Esophagus muscularis mucosa (tissue), 4 donors: Measurements from ENCODE around the gene CX3CL1. TPM values are rescaled to one million over a fixed set of nuclear protein-coding genes. Genes with fewer than 3 reads are reported as not detected.

Source experiments
- DNase-seq: peaks from one replicate; pipeline ENCODE4 v3.0.0-alpha.2; 2017; ENCODE audit errors: extremely low spot score
- H3K27ac ChIP-seq, 4 donors: fragments of 200-600 bp; sonication (generic); replicated peaks in 1 of 4; 1 replicate in 3 of 4; 2 replicates in 1 of 4; pipeline ENCODE4 v1.5.1; 2016 to 2019; ENCODE audit warnings: mild to moderate bottlenecking in 1 of 4
- H3K27me3 ChIP-seq, 4 donors: fragments of 200-600 bp; sonication (generic); one replicate each; pipeline versions ENCODE4 v1.5.1 to v1.6.0; 2016 to 2019
- H3K36me3 ChIP-seq, 4 donors: fragments of 200-600 bp; sonication (generic); one replicate each; pipeline ENCODE4 v1.5.1; 2016 to 2019
- H3K4me1 ChIP-seq, 4 donors: fragments of 200-600 bp; sonication (generic); one replicate each; pipeline ENCODE4 v1.5.1; 2016 to 2019
- H3K4me3 ChIP-seq, 4 donors: fragments of 200-600 bp; sonication (generic); 1 replicate in 2 of 4; 2 replicates in 2 of 4; pipeline ENCODE4 v1.5.1; 2016 to 2019; ENCODE audit warnings: mild to moderate bottlenecking in 4 of 4, moderate library complexity in 1 of 4
- H3K9me3 ChIP-seq, 4 donors: fragments of 200-600 bp; sonication (generic); 1 replicate in 3 of 4; 2 replicates in 1 of 4; pipeline ENCODE4 v1.5.1; 2016 to 2019
- CTCF ChIP-seq, 3 experiments: fragments of 200-600 bp in 2 of 3; fragments of 450-650 bp in 1 of 3; sonication (generic) in 2 of 3; IDR thresholded peaks; one replicate each; pipeline ENCODE4 v1.5.1; 2017 to 2019; ENCODE audit warnings: antibody characterized with exemption in 3 of 3, mild to moderate bottlenecking in 2 of 3, moderate library complexity in 1 of 3
- EP300 ChIP-seq: sonication (generic); formaldehyde crosslinking; IDR thresholded peaks from one replicate; pipeline ENCODE4 v1.6.1; 2017; ENCODE audit warnings: antibody characterized with exemption
- POLR2A ChIP-seq: fragments of 450-650 bp; IDR thresholded peaks from one replicate; pipeline ENCODE4 v1.6.1; 2017; ENCODE audit warnings: antibody characterized with exemption, moderate library complexity, mild to moderate bottlenecking, low read depth
- POLR2AphosphoS5 ChIP-seq, 2 donors: sonication (generic); formaldehyde crosslinking; IDR thresholded peaks; one replicate each; pipeline ENCODE4 v1.6.1; 2017; ENCODE audit warnings: antibody characterized with exemption in 2 of 2
- WGBS: methylation state at CpG from one replicate; pipeline ENCODE4 v1.1.5; 2018; 5-methylcytosine and 5-hydroxymethylcytosine counted together
- intact Hi-C: fragments of 100-400 bp; cut with DNase I; formaldehyde crosslinking; loops from one replicate; pipeline ENCODE4 v1.15.1; 2023
- total RNA-seq, 4 donors: library from RNA; depleted of rRNA; stranded (reverse); fragments of >200 nt; gene quantifications; one replicate each; pipeline versions ENCODE4 v1.1.0 to v1.2.1, GENCODE V29; 2016

The CX3CL1 gene
- total RNA-seq, 4 donors from 2014 or later: 26.8 to 40.4 (median 29.9) TPM

- Histone ChIP-seq H3K27me3 (no peaks in the 10 kb centered on the region), H3K4me1 (peaks cover 10 to 21% (median 16%) of the 10 kb centered on the region in 4 donors), H3K9me3 (no peaks in the 10 kb centered on the region), H3K36me3 (no peaks in the 10 kb centered on the region), H3K27ac (no peak overlapping the region), H3K4me3 (no peak overlapping the region)
- DNase-seq: no peak
- WGBS: 89% methylated on average over 5 of the region's 5 CpGs
- TF ChIP-seq CTCF (IDR thresholded peaks at IDR 0.05): no peak
- no peak for TF ChIP-seq EP300
- no peak for TF ChIP-seq POLR2A
- TF ChIP-seq POLR2AphosphoS5 (IDR thresholded peaks at IDR 0.05): no peak
- intact Hi-C loops: no loop called here
These were observed 35.4 kb downstream of the CX3CL1 start for GRCh38 chr16:57407521-57408353.

- Histone ChIP-seq H3K4me3 (no peak overlapping the region), H3K9me3 (no peaks in the 10 kb centered on the region), H3K27me3 (no peaks in the 10 kb centered on the region), H3K36me3 (no peaks in the 10 kb centered on the region), H3K4me1 (peaks cover 10 to 21% (median 16%) of the 10 kb centered on the region in 4 donors), H3K27ac (peak overlapping the region in 3 of 4 donors; percentile 8 to 55 (median 16))
- DNase-seq: no peak
- intact Hi-C loops: no loop called here
- WGBS: 70% methylated on average over 5 of the region's 5 CpGs
- TF ChIP-seq CTCF (IDR thresholded peaks at IDR 0.05): no peak
- TF ChIP-seq POLR2AphosphoS5 (IDR thresholded peaks at IDR 0.05): peak; percentile 30 to 31
These were observed 36.8 kb downstream of the CX3CL1 start for GRCh38 chr16:57409065-57409464.

- WGBS: 73% methylated on average over 6 of the region's 14 CpGs
- Histone ChIP-seq H3K4me3 (no peak overlapping the region), H3K4me1 (peaks cover 10 to 21% (median 16%) of the 10 kb centered on the region in 4 donors), H3K27ac (peak overlapping the region in 2 of 4 donors; percentile 8 to 26), H3K27me3 (no peaks in the 10 kb centered on the region), H3K36me3 (no peaks in the 10 kb centered on the region), H3K9me3 (no peaks in the 10 kb centered on the region)
- DNase-seq: no peak
- TF ChIP-seq EP300 (no peak), CTCF (IDR thresholded peaks at IDR 0.05) (no peak), POLR2A (no peak), POLR2AphosphoS5 (IDR thresholded peaks at IDR 0.05) (no peak)
- intact Hi-C loops: no loop called here
These were observed 37.7 kb downstream of the CX3CL1 start for GRCh38 chr16:57409870-57410587.

GRCh38 chr16:57411362-57411976 lies 39.2 kb downstream of the CX3CL1 start:
- DNase-seq: no peak
- no peak overlapping the region for H3K27ac ChIP-seq
- no peak overlapping the region for H3K4me3 ChIP-seq
- WGBS: 43% methylated on average over 12 of the region's 12 CpGs
- no peaks in the 10 kb centered on the region for H3K27me3 ChIP-seq
- H3K36me3 ChIP-seq: no peaks in the 10 kb centered on the region
- intact Hi-C loops: no loop called here
- H3K4me1 ChIP-seq: peaks cover 12 to 25% (median 21%) of the 10 kb centered on the region in 4 donors
- no peaks in the 10 kb centered on the region for H3K9me3 ChIP-seq
- TF ChIP-seq POLR2AphosphoS5 (IDR thresholded peaks at IDR 0.05): no peak
- no peak for TF ChIP-seq CTCF (IDR thresholded peaks at IDR 0.05)
- TF ChIP-seq POLR2A: no peak
- TF ChIP-seq EP300: no peak
